Measurements from ENCODE around the gene SLC25A30.

SLC25A30 gene

GRCh38 chr13:45436953-45437352 lies 18.8 kb upstream of the SLC25A30 start:
- no peaks in the 10 kb centered on the region for H3K79me2 ChIP-seq (ENCODE audit: low read length)
- no peak overlapping the region for H3K27ac ChIP-seq (ENCODE audit: low read length)
- no peaks in the 10 kb centered on the region for H3K27me3 ChIP-seq (ENCODE audit: low read depth, low read length)
- no peak overlapping the region for H3K9ac ChIP-seq (ENCODE audit: low read length)
- H3K4me3 ChIP-seq (ENCODE audit: low read length) = no peak overlapping the region
- no peak overlapping the region for H2AFZ ChIP-seq (ENCODE audit: low read depth, low read length)
- peaks cover 7% of the 10 kb centered on the region for H3K4me1 ChIP-seq (ENCODE audit: low read length)
- H3K9me3 ChIP-seq (ENCODE audit: insufficient read depth, low read length) = no peaks in the 10 kb centered on the region
- H3K36me3 ChIP-seq (replicated peaks; ENCODE audit: low read depth, low read length) = no peaks in the 10 kb centered on the region
- H4K20me1 ChIP-seq (ENCODE audit: insufficient read depth, low read length) = no peaks in the 10 kb centered on the region
- no peak overlapping the region for H3K4me2 ChIP-seq (ENCODE audit: low read length)
- no peak for TF ChIP-seq CTCF (IDR thresholded peaks at IDR 0.05; ENCODE audit: low read depth, low read length)
- no peak for TF ChIP-seq EZH2phosphoT487 (IDR thresholded peaks at IDR 0.05; ENCODE audit: low read depth)

- Histone ChIP-seq H3K4me1 (ENCODE audit: low read length) (peaks cover 1% of the 10 kb centered on the region), H3K9ac (ENCODE audit: low read length) (no peak overlapping the region), H3K27me3 (ENCODE audit: low read depth, low read length) (no peaks in the 10 kb centered on the region), H3K4me2 (ENCODE audit: low read length) (no peak overlapping the region), H4K20me1 (ENCODE audit: insufficient read depth, low read length) (no peaks in the 10 kb centered on the region), H3K27ac (ENCODE audit: low read length) (no peak overlapping the region), H3K4me3 (ENCODE audit: low read length) (no peak overlapping the region), H2AFZ (ENCODE audit: low read depth, low read length) (no peak overlapping the region), H3K79me2 (ENCODE audit: low read length) (no peaks in the 10 kb centered on the region), H3K36me3 (replicated peaks; ENCODE audit: low read depth, low read length) (no peaks in the 10 kb centered on the region), H3K9me3 (ENCODE audit: insufficient read depth, low read length) (no peaks in the 10 kb centered on the region)
- TF ChIP-seq EZH2phosphoT487 (IDR thresholded peaks at IDR 0.05; ENCODE audit: low read depth) (no peak), CTCF (IDR thresholded peaks at IDR 0.05; ENCODE audit: low read depth, low read length) (no peak)
Measured at GRCh38 chr13:45436332-45436731, 18.2 kb upstream of the SLC25A30 start.

- Histone ChIP-seq H3K9me3 (ENCODE audit: insufficient read depth, low read length) (no peaks in the 10 kb centered on the region), H4K20me1 (ENCODE audit: insufficient read depth, low read length) (no peaks in the 10 kb centered on the region), H3K4me2 (ENCODE audit: low read length) (no peak overlapping the region), H2AFZ (ENCODE audit: low read depth, low read length) (no peak overlapping the region), H3K79me2 (ENCODE audit: low read length) (no peaks in the 10 kb centered on the region), H3K27ac (ENCODE audit: low read length) (no peak overlapping the region), H3K4me3 (ENCODE audit: low read length) (no peak overlapping the region), H3K9ac (ENCODE audit: low read length) (no peak overlapping the region), H3K36me3 (replicated peaks; ENCODE audit: low read depth, low read length) (no peaks in the 10 kb centered on the region), H3K4me1 (ENCODE audit: low read length) (no peaks in the 10 kb centered on the region), H3K27me3 (ENCODE audit: low read depth, low read length) (no peaks in the 10 kb centered on the region)
- no peak for TF ChIP-seq CTCF (IDR thresholded peaks at IDR 0.05; ENCODE audit: low read depth, low read length)
- no peak for TF ChIP-seq EZH2phosphoT487 (IDR thresholded peaks at IDR 0.05; ENCODE audit: low read depth)
Measured at GRCh38 chr13:45434556-45435371, 16.6 kb upstream of the SLC25A30 start.

- Histone ChIP-seq H3K36me3 (replicated peaks; ENCODE audit: low read depth, low read length) (no peaks in the 10 kb centered on the region), H4K20me1 (ENCODE audit: insufficient read depth, low read length) (no peaks in the 10 kb centered on the region), H3K9ac (ENCODE audit: low read length) (no peak overlapping the region), H3K79me2 (ENCODE audit: low read length) (no peaks in the 10 kb centered on the region), H3K27ac (ENCODE audit: low read length) (no peak overlapping the region), H3K27me3 (ENCODE audit: low read depth, low read length) (no peaks in the 10 kb centered on the region), H3K4me1 (ENCODE audit: low read length) (no peaks in the 10 kb centered on the region), H3K4me2 (ENCODE audit: low read length) (no peak overlapping the region), H3K4me3 (ENCODE audit: low read length) (no peak overlapping the region), H2AFZ (ENCODE audit: low read depth, low read length) (no peak overlapping the region), H3K9me3 (ENCODE audit: insufficient read depth, low read length) (no peaks in the 10 kb centered on the region)
- TF ChIP-seq CTCF (IDR thresholded peaks at IDR 0.05; ENCODE audit: low read depth, low read length) = no peak
- no peak for TF ChIP-seq EZH2phosphoT487 (IDR thresholded peaks at IDR 0.05; ENCODE audit: low read depth)
Measured at GRCh38 chr13:45433381-45433790, 15.2 kb upstream of the SLC25A30 start.
